Forelimb muscle (tissue), 1 donor: ENCODE results near the gene EIF3B. TPM values are rescaled to one million over a fixed set of nuclear protein-coding genes. Genes with fewer than 3 reads are reported as not detected.
"Not testable (repeated sequence)": the region's sequence is repeated elsewhere in the genome, so short reads cannot be mapped to it uniquely, and the experiment has no call there.

Experiments used
- DNase-seq: peaks from one replicate; pipeline ENCODE4 v3.0.0-alpha.2; 2013; ENCODE audit warnings: low read depth
- polyA plus RNA-seq: library from polyadenylated mRNA; unstranded; fragments of 120-200 nt; gene quantifications from one replicate; pipeline ENCODE4 v1.2.1, GENCODE V29; 2013; ENCODE audit not compliant: insufficient read length

EIF3B gene
- 90.2 TPM for polyA plus RNA-seq

- peak; percentile 89 for DNase-seq
Observed at GRCh38 chr7:2354186-2354938, at the start of gene EIF3B. Gene EIF3B (plus strand): TSS chr7:2354827. CDS start chr7:2354922, 95 bp downstream.

- not testable (repeated sequence) for DNase-seq
Observed at GRCh38 chr7:2305258-2305657, 49.4 kb upstream of the EIF3B start.

GRCh38 chr7:2306688-2307087 lies 47.9 kb upstream of the EIF3B start:
- DNase-seq, result no peak

- DNase-seq, result no peak
Observed at GRCh38 chr7:2307690-2308107, 46.9 kb upstream of the EIF3B start.

GRCh38 chr7:2309889-2310331 lies 44.7 kb upstream of the EIF3B start:
- no peak for DNase-seq

- DNase-seq, result no peak
Observed at GRCh38 chr7:2312267-2312929, 42.2 kb upstream of the EIF3B start.

- DNase-seq, result no peak
Observed at GRCh38 chr7:2313450-2314208, 41.0 kb upstream of the EIF3B start.

GRCh38 chr7:2314209-2314955 lies 40.2 kb upstream of the EIF3B start, which contains the start of gene SNX8:
Gene SNX8 (minus strand): TSS chr7:2314441. CDS start chr7:2314421, 20 bp downstream.
- no peak for DNase-seq

GRCh38 chr7:2314956-2315530 lies 39.6 kb upstream of the EIF3B start:
- not testable (repeated sequence) for DNase-seq

- no peak for DNase-seq
Observed at GRCh38 chr7:2315787-2316186, 38.8 kb upstream of the EIF3B start.

- DNase-seq, result no peak
Observed at GRCh38 chr7:2316578-2316977, 38.0 kb upstream of the EIF3B start.

- DNase-seq, result no peak
Observed at GRCh38 chr7:2317556-2318293, 36.9 kb upstream of the EIF3B start.

- no peak for DNase-seq
Observed at GRCh38 chr7:2321020-2321419, 33.6 kb upstream of the EIF3B start.

GRCh38 chr7:2325162-2325561 lies 29.5 kb upstream of the EIF3B start:
- DNase-seq, result no peak

GRCh38 chr7:2326951-2327350 lies 27.7 kb upstream of the EIF3B start:
- DNase-seq, result no peak

GRCh38 chr7:2330493-2330892 lies 24.1 kb upstream of the EIF3B start:
- no peak for DNase-seq

- no peak for DNase-seq
Observed at GRCh38 chr7:2331707-2332106, 22.9 kb upstream of the EIF3B start.

- not testable (repeated sequence) for DNase-seq
Observed at GRCh38 chr7:2332606-2333231, 21.9 kb upstream of the EIF3B start.

- no peak for DNase-seq
Observed at GRCh38 chr7:2336626-2337299, 17.9 kb upstream of the EIF3B start.
